Right atrium auricular region (tissue), 2 donors: ENCODE data around the gene MPRIP. TPM values are rescaled to one million over a fixed set of nuclear protein-coding genes. Genes with fewer than 3 reads are reported as not detected.

Source experiments
- DNase-seq: peaks from one replicate; pipeline ENCODE4 v3.0.0-alpha.2; 2019; ENCODE audit warnings: low spot score
- H3K27ac ChIP-seq, 2 donors: fragments of 200-600 bp; sonication (generic); 1 replicate in 1 of 2; 2 replicates in 1 of 2; pipeline ENCODE4 v1.5.1; 2016 to 2019
- H3K27me3 ChIP-seq, 2 donors: fragments of 200-600 bp; sonication (generic); one replicate each; pipeline versions ENCODE4 v1.5.1 to v1.6.0; 2017 to 2019
- H3K36me3 ChIP-seq: fragments of 200-600 bp; sonication (generic); one replicate; pipeline ENCODE4 v1.5.1; 2016
- H3K4me1 ChIP-seq, 2 donors: fragments of 200-600 bp; sonication (generic); one replicate each; pipeline versions ENCODE4 v1.5.1 to v1.6.0; 2017 to 2019
- H3K4me3 ChIP-seq, 2 donors: fragments of 200-600 bp; sonication (generic); 1 replicate in 1 of 2; 2 replicates in 1 of 2; pipeline ENCODE4 v1.5.1; 2017 to 2019; ENCODE audit warnings: mild to moderate bottlenecking in 1 of 2, moderate library complexity in 1 of 2
- H3K9me3 ChIP-seq, 2 donors: fragments of 200-600 bp; sonication (generic); one replicate each; pipeline ENCODE4 v1.5.1; 2019
- total RNA-seq, 2 donors: library from RNA; depleted of rRNA; stranded (reverse); fragments of >200 nt; gene quantifications; one replicate each; pipeline ENCODE4 v1.1.0, GENCODE V29; 2016
- TF ChIP-seq, protein P1 (sequence below), 2 donors: fragments of 200-600 bp; sonication (generic); IDR thresholded peaks; one replicate each; pipeline ENCODE4 v1.5.1; 2019; ENCODE audit warnings: antibody characterized with exemption in 2 of 2

MPRIP gene
- total RNA-seq, 2 donors from 2014 or later, result 102 to 145 TPM

DNA sequence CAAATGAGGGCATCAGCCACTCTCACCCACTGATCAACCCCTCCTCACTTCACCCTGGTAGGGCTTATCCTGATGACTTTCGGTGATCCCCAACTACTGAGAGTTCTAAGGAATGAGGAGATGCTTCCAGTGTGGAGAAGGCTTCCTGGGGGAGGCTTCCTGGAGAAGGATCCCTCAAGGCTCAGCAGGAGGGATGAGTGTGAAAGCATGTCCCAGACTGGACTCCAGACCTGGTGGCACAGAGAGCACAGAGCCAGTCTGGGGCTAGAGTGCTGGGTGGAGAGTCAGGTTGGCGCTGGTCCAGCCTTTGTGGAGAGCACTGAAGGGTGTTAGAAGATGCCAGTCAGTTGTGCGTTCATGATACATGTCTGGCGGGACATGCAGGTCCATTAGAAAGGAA, 110.1 kb downstream of the MPRIP start:
- peak; percentile 63 for DNase-seq
- Histone ChIP-seq H3K36me3 (peaks cover 63% of the 10 kb centered on the region), H3K27me3 (no peaks in the 10 kb centered on the region), H3K27ac (peak overlapping the region; percentile 64 to 80), H3K4me1 (peaks cover 0 to 26% of the 10 kb centered on the region in 2 donors), H3K9me3 (no peaks in the 10 kb centered on the region), H3K4me3 (no peak overlapping the region)
- TF ChIP-seq, protein P1, sequence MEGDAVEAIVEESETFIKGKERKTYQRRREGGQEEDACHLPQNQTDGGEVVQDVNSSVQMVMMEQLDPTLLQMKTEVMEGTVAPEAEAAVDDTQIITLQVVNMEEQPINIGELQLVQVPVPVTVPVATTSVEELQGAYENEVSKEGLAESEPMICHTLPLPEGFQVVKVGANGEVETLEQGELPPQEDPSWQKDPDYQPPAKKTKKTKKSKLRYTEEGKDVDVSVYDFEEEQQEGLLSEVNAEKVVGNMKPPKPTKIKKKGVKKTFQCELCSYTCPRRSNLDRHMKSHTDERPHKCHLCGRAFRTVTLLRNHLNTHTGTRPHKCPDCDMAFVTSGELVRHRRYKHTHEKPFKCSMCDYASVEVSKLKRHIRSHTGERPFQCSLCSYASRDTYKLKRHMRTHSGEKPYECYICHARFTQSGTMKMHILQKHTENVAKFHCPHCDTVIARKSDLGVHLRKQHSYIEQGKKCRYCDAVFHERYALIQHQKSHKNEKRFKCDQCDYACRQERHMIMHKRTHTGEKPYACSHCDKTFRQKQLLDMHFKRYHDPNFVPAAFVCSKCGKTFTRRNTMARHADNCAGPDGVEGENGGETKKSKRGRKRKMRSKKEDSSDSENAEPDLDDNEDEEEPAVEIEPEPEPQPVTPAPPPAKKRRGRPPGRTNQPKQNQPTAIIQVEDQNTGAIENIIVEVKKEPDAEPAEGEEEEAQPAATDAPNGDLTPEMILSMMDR (IDR thresholded peaks at IDR 0.05), result no peak

DNA sequence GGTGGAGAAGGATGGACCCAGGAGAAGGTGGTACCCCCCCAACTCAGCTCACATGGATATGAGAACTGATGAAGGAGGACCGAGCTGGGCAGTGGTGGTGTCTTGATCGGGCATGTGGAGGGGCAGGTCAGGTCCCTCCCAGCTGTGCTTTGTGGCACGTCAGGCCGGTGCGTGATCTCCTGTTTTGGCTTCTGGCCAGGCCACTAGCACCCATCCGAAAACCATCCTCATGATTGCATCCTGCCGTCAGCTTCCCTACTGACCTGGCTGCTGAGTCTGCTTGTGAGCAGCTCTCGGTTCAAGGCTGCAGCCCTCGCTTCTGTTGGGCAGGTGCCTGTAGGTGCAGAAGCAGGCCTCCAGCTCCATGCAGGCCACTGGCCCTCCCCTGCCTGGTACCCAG, 110.8 kb downstream of the MPRIP start:
- TF ChIP-seq, protein P1 (IDR thresholded peaks at IDR 0.05), result no peak
- Histone ChIP-seq H3K36me3 (peaks cover 62% of the 10 kb centered on the region), H3K4me1 (peaks cover 0 to 26% of the 10 kb centered on the region in 2 donors), H3K4me3 (no peak overlapping the region), H3K27me3 (no peaks in the 10 kb centered on the region), H3K9me3 (no peaks in the 10 kb centered on the region), H3K27ac (peak overlapping the region in 1 of 2 donors; percentile 64)
- DNase-seq, result no peak

DNA sequence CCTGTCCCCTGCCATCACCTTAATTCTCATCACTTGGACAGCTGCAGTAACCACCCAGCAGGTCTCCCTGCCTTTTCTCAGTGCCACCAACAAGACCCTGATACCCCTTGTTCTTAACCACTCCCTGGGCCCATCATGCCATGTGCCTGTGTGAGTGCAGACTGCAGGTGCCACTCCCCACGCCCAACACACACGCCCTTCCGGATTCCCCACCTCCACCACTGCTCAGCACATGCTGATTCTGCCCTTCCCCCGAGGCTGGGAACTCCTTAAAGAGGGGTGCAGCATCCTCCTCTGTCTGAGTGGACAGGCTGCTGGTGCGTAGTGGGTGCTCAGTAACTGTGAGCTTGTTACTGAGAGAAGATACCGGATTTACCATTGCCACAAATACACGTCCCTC, 111.5 kb downstream of the MPRIP start:
- Histone ChIP-seq H3K9me3 (no peaks in the 10 kb centered on the region), H3K36me3 (peaks cover 68% of the 10 kb centered on the region), H3K27ac (no peak overlapping the region), H3K4me3 (no peak overlapping the region), H3K27me3 (no peaks in the 10 kb centered on the region), H3K4me1 (peaks cover 0 to 26% of the 10 kb centered on the region in 2 donors)
- DNase-seq, result no peak
- TF ChIP-seq, protein P1 (IDR thresholded peaks at IDR 0.05), result no peak

DNA sequence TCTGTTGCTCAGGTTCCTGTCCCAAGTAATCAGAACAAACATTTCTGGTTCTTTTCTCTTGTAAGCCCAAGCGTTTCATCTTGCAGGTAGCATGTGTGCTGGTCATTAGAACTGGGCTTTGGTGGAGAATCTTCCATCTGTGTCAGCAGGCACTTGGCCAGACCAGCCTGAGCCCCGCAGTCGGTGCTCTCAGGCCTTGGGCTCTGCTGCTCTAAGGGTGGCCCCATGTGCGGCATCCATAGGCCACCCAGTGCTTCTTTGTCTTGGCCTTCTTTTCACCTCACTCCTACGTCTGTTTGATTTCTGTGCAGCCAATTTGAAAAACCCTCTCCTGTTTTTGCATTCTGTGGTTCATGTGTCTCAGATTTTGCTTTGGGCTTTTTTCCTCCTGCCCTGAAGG, 112.3 kb downstream of the MPRIP start:
- peaks cover 76% of the 10 kb centered on the region for H3K36me3 ChIP-seq
- no peak for DNase-seq
- no peaks in the 10 kb centered on the region for H3K9me3 ChIP-seq
- no peak overlapping the region for H3K27ac ChIP-seq
- peaks cover 0 to 26% of the 10 kb centered on the region in 2 donors for H3K4me1 ChIP-seq
- H3K27me3 ChIP-seq, result no peaks in the 10 kb centered on the region
- TF ChIP-seq, protein P1 (IDR thresholded peaks at IDR 0.05), result no peak
- H3K4me3 ChIP-seq, result no peak overlapping the region

DNA sequence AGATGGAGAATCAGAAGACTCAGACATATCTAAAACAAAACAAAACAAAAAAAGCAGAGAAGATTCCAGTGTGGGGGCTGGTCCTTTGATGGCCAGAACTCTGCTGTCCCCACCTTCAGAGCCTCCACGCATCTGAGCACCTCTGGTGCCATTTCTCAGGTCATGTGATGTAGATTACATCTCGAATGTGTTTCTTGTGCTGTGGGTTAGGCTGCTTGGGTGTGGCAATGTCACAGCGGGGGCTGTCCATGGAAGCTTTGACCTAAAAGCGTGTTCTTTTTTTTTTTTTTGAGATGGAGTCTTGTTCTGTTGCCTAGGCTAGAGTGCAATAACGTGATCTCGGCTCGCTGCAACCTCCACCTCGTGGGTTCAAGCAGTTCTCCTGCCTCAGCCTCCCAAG, 112.7 kb downstream of the MPRIP start:
- H3K27ac ChIP-seq, result no peak overlapping the region
- no peak for DNase-seq
- H3K4me3 ChIP-seq, result no peak overlapping the region
- H3K9me3 ChIP-seq, result no peaks in the 10 kb centered on the region
- peaks cover 0 to 26% of the 10 kb centered on the region in 2 donors for H3K4me1 ChIP-seq
- TF ChIP-seq, protein P1 (IDR thresholded peaks at IDR 0.05), result no peak
- peaks cover 77% of the 10 kb centered on the region for H3K36me3 ChIP-seq
- no peaks in the 10 kb centered on the region for H3K27me3 ChIP-seq

DNA sequence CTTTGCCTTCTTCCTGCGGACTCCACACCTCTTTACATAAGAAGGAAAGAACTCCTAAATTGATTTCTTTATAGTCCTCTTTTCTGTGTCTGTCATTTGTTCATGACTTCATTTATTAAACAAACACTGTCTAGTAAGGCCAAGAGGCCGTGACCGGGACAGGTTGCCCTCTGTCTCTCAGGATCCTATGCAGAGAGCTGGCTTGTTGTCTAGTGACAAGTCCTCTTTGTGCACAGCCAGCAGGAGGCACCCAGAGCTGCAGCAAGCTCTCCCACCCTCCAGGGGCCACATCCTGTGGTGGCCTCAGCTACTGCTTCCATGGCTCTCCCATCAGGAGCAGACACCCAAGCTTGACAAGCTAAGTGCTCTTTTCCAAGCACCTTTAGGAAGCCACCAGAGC, 113.3 kb downstream of the MPRIP start:
- peaks cover 0 to 26% of the 10 kb centered on the region in 2 donors for H3K4me1 ChIP-seq
- TF ChIP-seq, protein P1 (IDR thresholded peaks at IDR 0.05), result no peak
- no peaks in the 10 kb centered on the region for H3K27me3 ChIP-seq
- no peak overlapping the region for H3K4me3 ChIP-seq
- H3K9me3 ChIP-seq, result no peaks in the 10 kb centered on the region
- peaks cover 76% of the 10 kb centered on the region for H3K36me3 ChIP-seq
- no peak for DNase-seq
- no peak overlapping the region for H3K27ac ChIP-seq
